NT2/D1 (cell line): ENCODE data around the gene FGF1.

Experiments used
- DNase-seq: peaks from one replicate; pipeline ENCODE4 v3.0.0-alpha.2; 2011; ENCODE audit warnings: low read depth, low spot score
- H3K27me3 ChIP-seq: 2 replicates; pipeline ENCODE4 v1.6.0; 2011; ENCODE audit warnings: mild to moderate bottlenecking; ENCODE audit not compliant: insufficient read length, insufficient read depth
- H3K36me3 ChIP-seq: 2 replicates; pipeline ENCODE4 v1.6.1; 2011; ENCODE audit warnings: mild to moderate bottlenecking, low read length, mixed read lengths; ENCODE audit not compliant: insufficient read depth, insufficient read length
- H3K4me1 ChIP-seq: 2 replicates; pipeline ENCODE4 v1.5.1; 2011; ENCODE audit not compliant: insufficient read depth, insufficient read length
- H3K4me3 ChIP-seq: 2 replicates; pipeline ENCODE4 v1.5.1; 2011; ENCODE audit warnings: low read depth; ENCODE audit not compliant: insufficient read length
- H3K9ac ChIP-seq: 2 replicates; pipeline ENCODE4 v1.6.0; 2011; ENCODE audit warnings: low read depth; ENCODE audit not compliant: insufficient read length
- H3K9me3 ChIP-seq: 2 replicates; pipeline ENCODE4 v1.5.1; 2011; ENCODE audit warnings: mild to moderate bottlenecking, low read length; ENCODE audit not compliant: insufficient read depth
- SUZ12 ChIP-seq: IDR thresholded peaks from 2 replicates; pipeline ENCODE4 v1.6.1; 2011; ENCODE audit not compliant: insufficient read length, insufficient read depth; ENCODE audit errors: extremely low read depth
- YY1 ChIP-seq: IDR thresholded peaks from 2 replicates; pipeline ENCODE4 v1.6.1; 2011; ENCODE audit not compliant: insufficient read length, insufficient read depth
- ZNF274 ChIP-seq: IDR thresholded peaks from 2 replicates; pipeline ENCODE4 v1.6.1; 2011; ENCODE audit warnings: mild to moderate bottlenecking, low read depth, low read length

The FGF1 gene

GRCh38 chr5:142694092-142694856 lies 8.4 kb upstream of the FGF1 start:
- no peak for DNase-seq
- no peak for TF ChIP-seq YY1
- TF ChIP-seq ZNF274 = no peak
- TF ChIP-seq SUZ12 = no peak

GRCh38 chr5:142692321-142692894 lies 6.5 kb upstream of the FGF1 start:
- H3K36me3 ChIP-seq = no peaks in the 10 kb centered on the region
- H3K4me1 ChIP-seq = no peaks in the 10 kb centered on the region
- H3K27me3 ChIP-seq = no peaks in the 10 kb centered on the region
- no peaks in the 10 kb centered on the region for H3K9me3 ChIP-seq
- H3K9ac ChIP-seq = no peak overlapping the region
- no peak for DNase-seq
- H3K4me3 ChIP-seq = no peak overlapping the region
- no peak for TF ChIP-seq SUZ12
- no peak for TF ChIP-seq ZNF274
- TF ChIP-seq YY1 = no peak

More at GRCh38 chr5:142694092-142694856, 8.4 kb upstream of the FGF1 start:
- no peak overlapping the region for H3K4me3 ChIP-seq
- no peak overlapping the region for H3K9ac ChIP-seq
- no peaks in the 10 kb centered on the region for H3K36me3 ChIP-seq
- no peaks in the 10 kb centered on the region for H3K27me3 ChIP-seq
- H3K9me3 ChIP-seq = no peaks in the 10 kb centered on the region
- H3K4me1 ChIP-seq = no peaks in the 10 kb centered on the region

- no peak for DNase-seq
- peaks cover 9% of the 10 kb centered on the region for H3K4me1 ChIP-seq
- H3K9me3 ChIP-seq = no peaks in the 10 kb centered on the region
- no peaks in the 10 kb centered on the region for H3K36me3 ChIP-seq
- TF ChIP-seq SUZ12 (no peak), ZNF274 (no peak), YY1 (no peak)
- H3K9ac ChIP-seq = no peak overlapping the region
- no peak overlapping the region for H3K4me3 ChIP-seq
- no peaks in the 10 kb centered on the region for H3K27me3 ChIP-seq
These were observed 4.8 kb upstream of the FGF1 start for GRCh38 chr5:142690667-142691066.

GRCh38 chr5:142689081-142689480 lies 3.2 kb upstream of the FGF1 start:
- H3K9me3 ChIP-seq = no peaks in the 10 kb centered on the region
- H3K36me3 ChIP-seq = no peaks in the 10 kb centered on the region
- TF ChIP-seq YY1 (no peak), SUZ12 (no peak), ZNF274 (no peak)
- H3K4me3 ChIP-seq = no peak overlapping the region
- no peaks in the 10 kb centered on the region for H3K27me3 ChIP-seq
- no peak for DNase-seq
- H3K4me1 ChIP-seq = peaks cover 12% of the 10 kb centered on the region
- no peak overlapping the region for H3K9ac ChIP-seq

- Histone ChIP-seq H3K9me3 (no peaks in the 10 kb centered on the region), H3K36me3 (no peaks in the 10 kb centered on the region), H3K9ac (no peak overlapping the region), H3K4me1 (peaks cover 12% of the 10 kb centered on the region), H3K27me3 (no peaks in the 10 kb centered on the region), H3K4me3 (no peak overlapping the region)
- no peak for TF ChIP-seq SUZ12
- no peak for TF ChIP-seq YY1
- no peak for TF ChIP-seq ZNF274
- DNase-seq = no peak
These were observed 2.5 kb upstream of the FGF1 start for GRCh38 chr5:142688281-142688989.

- DNase-seq = no peak
- no peak overlapping the region for H3K4me3 ChIP-seq
- no peak for TF ChIP-seq SUZ12
- TF ChIP-seq ZNF274 = no peak
- no peak for TF ChIP-seq YY1
- H3K4me1 ChIP-seq = peaks cover 12% of the 10 kb centered on the region
- no peaks in the 10 kb centered on the region for H3K36me3 ChIP-seq
- no peaks in the 10 kb centered on the region for H3K27me3 ChIP-seq
- H3K9ac ChIP-seq = no peak overlapping the region
- H3K9me3 ChIP-seq = no peaks in the 10 kb centered on the region
These were observed 1.1 kb upstream of the FGF1 start for GRCh38 chr5:142686968-142687367.

- Histone ChIP-seq H3K36me3 (no peaks in the 10 kb centered on the region), H3K4me1 (peaks cover 12% of the 10 kb centered on the region), H3K4me3 (no peak overlapping the region), H3K9ac (no peak overlapping the region), H3K27me3 (no peaks in the 10 kb centered on the region), H3K9me3 (no peaks in the 10 kb centered on the region)
- DNase-seq = no peak
- TF ChIP-seq ZNF274 (no peak), YY1 (no peak), SUZ12 (no peak)
These were observed 382 bp upstream of the FGF1 start for GRCh38 chr5:142686210-142686734.
